GM12801 (cell line): ENCODE data around the gene UGT3A2.

Experiments
- CTCF ChIP-seq: IDR thresholded peaks from one replicate; pipeline ENCODE4 v1.5.1; 2011; ENCODE audit warnings: control low read depth; ENCODE audit not compliant: insufficient read length; ENCODE audit errors: extremely low read depth

The UGT3A2 gene

GRCh38 chr5:36033047-36033446 is 33.6 kb downstream of the UGT3A2 start:
- TF ChIP-seq CTCF, result no peak

DNA sequence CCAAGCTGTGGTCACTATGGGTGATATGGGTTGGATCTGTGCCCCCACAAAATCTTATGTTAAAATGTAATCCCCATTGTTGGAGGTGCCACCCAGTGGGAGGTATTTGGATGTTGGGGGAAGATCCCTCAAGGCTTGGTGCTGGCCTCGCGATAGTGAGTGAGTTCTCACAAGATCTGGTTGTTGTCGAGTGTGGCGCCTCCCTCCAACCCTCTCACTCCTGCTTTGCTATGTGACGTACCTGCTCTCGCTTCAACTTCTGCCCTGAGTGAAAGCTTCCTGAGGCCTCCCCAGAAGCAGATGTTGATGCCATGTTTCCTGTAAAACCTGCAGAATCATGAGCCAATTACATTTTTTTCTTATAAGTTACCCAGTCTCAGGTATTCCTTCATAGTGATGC is 35.5 kb downstream of the UGT3A2 start:
- TF ChIP-seq CTCF, result no peak

GRCh38 chr5:36029914-36030313 is 36.8 kb downstream of the UGT3A2 start:
- no peak for TF ChIP-seq CTCF

DNA sequence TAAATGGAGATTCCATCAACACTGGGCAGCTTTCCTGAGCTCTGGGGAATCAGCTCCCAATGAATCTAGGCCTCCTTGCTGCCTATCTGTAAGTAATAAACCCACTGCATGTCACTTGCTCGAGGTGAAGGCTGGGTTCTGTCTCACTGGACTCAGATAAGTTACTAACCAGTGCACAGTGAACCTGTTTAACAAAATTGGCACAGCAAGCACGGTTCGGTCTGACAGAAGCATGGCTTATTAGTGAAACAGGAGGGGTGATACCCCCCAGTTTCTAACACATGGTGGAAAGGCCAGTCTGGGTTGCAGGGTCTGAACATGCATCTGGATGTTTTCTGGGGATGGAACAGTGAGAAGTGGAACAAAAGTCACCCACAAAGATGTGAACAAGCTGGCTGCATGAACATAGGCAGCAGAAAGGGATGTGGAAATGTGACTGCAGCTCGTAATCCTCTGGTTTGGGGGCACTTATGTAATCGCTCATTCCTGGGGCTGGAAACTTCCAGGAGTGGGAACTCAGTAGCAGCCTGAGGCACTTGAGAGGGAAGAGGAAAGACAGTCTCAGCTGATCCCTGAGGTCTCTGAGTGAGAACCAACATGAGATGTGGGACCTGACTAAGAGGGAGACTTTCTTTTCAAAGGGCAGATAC is 37.7 kb downstream of the UGT3A2 start:
- TF ChIP-seq CTCF, result no peak

GRCh38 chr5:36027711-36028110 is 39.0 kb downstream of the UGT3A2 start:
- TF ChIP-seq CTCF, result no peak

GRCh38 chr5:36026706-36027465 is 39.8 kb downstream of the UGT3A2 start:
- no peak for TF ChIP-seq CTCF

GRCh38 chr5:36017622-36018021 is 49.1 kb downstream of the UGT3A2 start:
- no peak for TF ChIP-seq CTCF
